HepG2 (cell line): ENCODE measurements around the gene ANKRD52. TPM values are rescaled to one million over a fixed set of nuclear protein-coding genes. Genes with fewer than 3 reads are reported as not detected.

Experiments
- DDIT3 ChIP-seq: sonication (generic); formaldehyde crosslinking; IDR thresholded peaks from 2 replicates; pipeline ENCODE4 v1.4.0; 2020; ENCODE audit warnings: mild to moderate bottlenecking, missing genetic modification reagents
- EEA1 ChIP-seq: sonication (generic); formaldehyde crosslinking; IDR thresholded peaks from 2 replicates; pipeline ENCODE4 v1.5.1; 2020; ENCODE audit warnings: mild to moderate bottlenecking, missing genetic modification reagents, borderline replicate concordance
- FOSL2 ChIP-seq: sonication (generic); formaldehyde crosslinking; IDR thresholded peaks from 2 replicates; pipeline ENCODE4 v1.4.0; 2020; ENCODE audit warnings: missing genetic modification reagents
- HIVEP1 ChIP-seq: sonication (generic); formaldehyde crosslinking; IDR thresholded peaks from 2 replicates; pipeline ENCODE4 v1.4.0; 2020; ENCODE audit warnings: mild to moderate bottlenecking, missing genetic modification reagents
- HMGXB3 ChIP-seq: sonication (generic); formaldehyde crosslinking; IDR thresholded peaks from 2 replicates; pipeline ENCODE4 v1.4.0; 2020; ENCODE audit warnings: missing genetic modification reagents, borderline replicate concordance
- MLLT10 ChIP-seq: sonication (generic); formaldehyde crosslinking; IDR thresholded peaks from 2 replicates; pipeline ENCODE4 v1.4.0; 2020; ENCODE audit warnings: missing genetic modification reagents
- SNAPC4 ChIP-seq: sonication (generic); formaldehyde crosslinking; IDR thresholded peaks from 2 replicates; pipeline ENCODE4 v1.4.0; 2020; ENCODE audit warnings: mild to moderate bottlenecking, missing genetic modification reagents
- THRA ChIP-seq: sonication (generic); formaldehyde crosslinking; IDR thresholded peaks from 2 replicates; pipeline ENCODE4 v1.4.0; 2020; ENCODE audit warnings: missing genetic modification reagents, borderline replicate concordance
- USF2 ChIP-seq, 2 experiments: sonication (generic) in 1 of 2; formaldehyde crosslinking in 1 of 2; IDR thresholded peaks; 2 replicates each; pipeline versions ENCODE4 v1.5.1 to v1.6.1; 2011 to 2020; ENCODE audit warnings: borderline replicate concordance in 1 of 2, low read depth in 1 of 2, low read length in 1 of 2, mild to moderate bottlenecking in 1 of 2, missing genetic modification reagents in 1 of 2, moderate library complexity in 1 of 2
- XBP1 ChIP-seq: sonication (generic); formaldehyde crosslinking; IDR thresholded peaks from 2 replicates; pipeline ENCODE4 v1.5.0; 2020; ENCODE audit warnings: missing genetic modification reagents
- ZNF136 ChIP-seq: sonication (generic); formaldehyde crosslinking; IDR thresholded peaks from 2 replicates; pipeline ENCODE4 v1.8.1; 2022; ENCODE audit warnings: low read depth, mild to moderate bottlenecking, moderate library complexity, missing genetic modification reagents
- ZNF296 ChIP-seq: sonication (generic); formaldehyde crosslinking; conservative IDR thresholded peaks from 2 replicates; pipeline ENCODE4 v1.5.0; 2020; ENCODE audit warnings: mild to moderate bottlenecking, missing genetic modification reagents
- ZNF354B ChIP-seq: sonication (generic); formaldehyde crosslinking; IDR thresholded peaks from 2 replicates; pipeline ENCODE4 v1.8.0; 2022; ENCODE audit warnings: mild to moderate bottlenecking, missing genetic modification reagents
- ZNF816 ChIP-seq: sonication (generic); formaldehyde crosslinking; IDR thresholded peaks from 2 replicates; pipeline ENCODE4 v1.8.0; 2022; ENCODE audit warnings: missing genetic modification reagents, mild to moderate bottlenecking, borderline replicate concordance
- polyA plus RNA-seq, 8 experiments: library from polyadenylated mRNA; depleted of rRNA in 3 of 8; stranded (reverse) in 7 of 8; unstranded in 1 of 8; fragments of >200 nt; fragmentation: Illumina TruSeq in 4 of 8; extraction: Trizol in 4 of 8; gene quantifications; 2 replicates each; pipeline versions ENCODE4 v1.2.1 to v1.2.3, GENCODE V29; 2011 to 2016; ENCODE audit warnings: low read depth in 4 of 8, missing spikeins in 1 of 8, mixed read lengths in 1 of 8; ENCODE audit not compliant: insufficient read depth in 1 of 8
- total RNA-seq, 5 experiments: library from RNA; depleted of rRNA; stranded (reverse); fragments of >200 nt; fragmentation: Illumina TruSeq; extraction: Trizol; gene quantifications; 2 replicates each; pipeline ENCODE4 v1.2.3, GENCODE V29; 2016; ENCODE audit warnings: low read depth in 1 of 5

Gene ANKRD52
- total and polyA plus RNA-seq, 2 of the 13 experiments (the other 11 are each of a cell fraction or from before 2014, with no cell fraction given), result 7.8 to 9.2 TPM

GRCh38 chr12:56221757-56222530 is 36.2 kb downstream of the ANKRD52 start, which contains the start of gene RNF41 (continued):
- TF ChIP-seq ZNF816 (CRISPR knock-in tag) (no peak; the same call in 1 of the 2 replicates), ZNF136 (peak; percentile 82; the same call in 1 of the 2 replicates), ZNF354B (no peak), HMGXB3 (peak; percentile 71; the same call in 1 of the 2 replicates), FOSL2 (CRISPR knock-in tag) (peak; percentile 15; the same call in 1 of the 2 replicates), MLLT10 (CRISPR knock-in tag) (no peak), SNAPC4 (CRISPR knock-in tag) (no peak), HIVEP1 (CRISPR knock-in tag) (peak; percentile 57; the same call in 1 of the 2 replicates), THRA (CRISPR knock-in tag) (no peak), DDIT3 (CRISPR knock-in tag) (peak; percentile 79; the same call in 1 of the 2 replicates), XBP1 (CRISPR knock-in tag) (no peak), EEA1 (CRISPR knock-in tag) (0 out of 2 replicates have a peak, but pooled peaks have one; percentile 19), ZNF296 (CRISPR knock-in tag) (no peak), USF2 (IDR thresholded peaks at IDR 0.05; ENCODE audit: low read depth, low read length) (no peak), USF2 (CRISPR knock-in tag; IDR thresholded peaks at IDR 0.05; ENCODE audit: borderline replicate concordance) (no peak)
